HTERT RPE-1 (cell line): Measurements from ENCODE around the gene SEMA5A.

Source experiments
- in situ Hi-C: fragments of 300-500 bp; cut with MboI; formaldehyde crosslinking; loops from 4 replicates; pipeline ENCODE4 v1.14.3; 2020; ENCODE audit warnings: low sequenced_read_pairs

SEMA5A gene

GRCh38 chr5:9284781-9285307 is 261.0 kb downstream of the SEMA5A start:
- in situ Hi-C loops: no loop called here

- in situ Hi-C loops: no loop called here
Observed at GRCh38 chr5:9284272-9284671, 261.6 kb downstream of the SEMA5A start.

GRCh38 chr5:9283473-9283872 is 262.4 kb downstream of the SEMA5A start:
- in situ Hi-C loops: no loop called here

GRCh38 chr5:9283021-9283420 is 262.9 kb downstream of the SEMA5A start:
- in situ Hi-C loops: no loop called here

GRCh38 chr5:9282211-9282610 is 263.7 kb downstream of the SEMA5A start:
- in situ Hi-C loops: no loop called here

GRCh38 chr5:9279774-9280173 is 266.1 kb downstream of the SEMA5A start:
- in situ Hi-C loops: no loop called here

- in situ Hi-C loops: no loop called here
Observed at GRCh38 chr5:9278921-9279603, 266.8 kb downstream of the SEMA5A start.

GRCh38 chr5:9269014-9269413 is 276.9 kb downstream of the SEMA5A start:
- in situ Hi-C loops: no loop called here

GRCh38 chr5:9268226-9268625 is 277.6 kb downstream of the SEMA5A start:
- in situ Hi-C loops: no loop called here

- in situ Hi-C loops: no loop called here
Observed at GRCh38 chr5:9265441-9266287, 280.2 kb downstream of the SEMA5A start.

GRCh38 chr5:9264301-9264700 is 281.6 kb downstream of the SEMA5A start:
- in situ Hi-C loops: no loop called here

- in situ Hi-C loops: no loop called here
Observed at GRCh38 chr5:9263656-9264055, 282.2 kb downstream of the SEMA5A start.

GRCh38 chr5:9251379-9251980 is 294.4 kb downstream of the SEMA5A start:
- in situ Hi-C loops: no loop called here

GRCh38 chr5:9249231-9249630 is 296.6 kb downstream of the SEMA5A start:
- in situ Hi-C loops: no loop called here

- in situ Hi-C loops: no loop called here
Observed at GRCh38 chr5:9245071-9245470, 300.8 kb downstream of the SEMA5A start.

GRCh38 chr5:9244417-9244816 is 301.5 kb downstream of the SEMA5A start:
- in situ Hi-C loops: no loop called here

- in situ Hi-C loops: no loop called here
Observed at GRCh38 chr5:9241479-9242305, 304.2 kb downstream of the SEMA5A start.

- in situ Hi-C loops: no loop called here
Observed at GRCh38 chr5:9240431-9240830, 305.4 kb downstream of the SEMA5A start.

- in situ Hi-C loops: no loop called here
Observed at GRCh38 chr5:9239626-9240025, 306.2 kb downstream of the SEMA5A start.

- in situ Hi-C loops: no loop called here
Observed at GRCh38 chr5:9239071-9239470, 306.8 kb downstream of the SEMA5A start.

GRCh38 chr5:9233712-9234111 is 312.2 kb downstream of the SEMA5A start:
- in situ Hi-C loops: no loop called here
